Uterus (tissue), 2 donors: ENCODE data around the gene RHOC.

Source experiments
- POLR2A ChIP-seq, 2 donors: fragments of 450-650 bp; IDR thresholded peaks; one replicate each; pipeline ENCODE4 v1.6.1; 2016; ENCODE audit warnings: antibody characterized with exemption in 2 of 2, mild to moderate bottlenecking in 1 of 2, moderate library complexity in 1 of 2
- TF ChIP-seq, protein P1 (sequence below), 4 experiments: fragments of 200-600 bp in 2 of 4; fragments of 450-650 bp in 2 of 4; sonication (generic) in 2 of 4; IDR thresholded peaks; one replicate each; pipeline ENCODE4 v1.5.1; 2016 to 2019; ENCODE audit warnings: antibody characterized with exemption in 4 of 4, mild to moderate bottlenecking in 2 of 4, moderate library complexity in 1 of 4

- TF ChIP-seq, protein P1, sequence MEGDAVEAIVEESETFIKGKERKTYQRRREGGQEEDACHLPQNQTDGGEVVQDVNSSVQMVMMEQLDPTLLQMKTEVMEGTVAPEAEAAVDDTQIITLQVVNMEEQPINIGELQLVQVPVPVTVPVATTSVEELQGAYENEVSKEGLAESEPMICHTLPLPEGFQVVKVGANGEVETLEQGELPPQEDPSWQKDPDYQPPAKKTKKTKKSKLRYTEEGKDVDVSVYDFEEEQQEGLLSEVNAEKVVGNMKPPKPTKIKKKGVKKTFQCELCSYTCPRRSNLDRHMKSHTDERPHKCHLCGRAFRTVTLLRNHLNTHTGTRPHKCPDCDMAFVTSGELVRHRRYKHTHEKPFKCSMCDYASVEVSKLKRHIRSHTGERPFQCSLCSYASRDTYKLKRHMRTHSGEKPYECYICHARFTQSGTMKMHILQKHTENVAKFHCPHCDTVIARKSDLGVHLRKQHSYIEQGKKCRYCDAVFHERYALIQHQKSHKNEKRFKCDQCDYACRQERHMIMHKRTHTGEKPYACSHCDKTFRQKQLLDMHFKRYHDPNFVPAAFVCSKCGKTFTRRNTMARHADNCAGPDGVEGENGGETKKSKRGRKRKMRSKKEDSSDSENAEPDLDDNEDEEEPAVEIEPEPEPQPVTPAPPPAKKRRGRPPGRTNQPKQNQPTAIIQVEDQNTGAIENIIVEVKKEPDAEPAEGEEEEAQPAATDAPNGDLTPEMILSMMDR (IDR thresholded peaks at IDR 0.05): no peak
- no peak for TF ChIP-seq POLR2A (IDR thresholded peaks at IDR 0.05)
These were observed 28.8 kb upstream of the RHOC start for GRCh38 chr1:112735752-112736151.
